SW 1271 (cell line): Measurements from ENCODE around the gene MTMR10.
A peak's percentile ranks its signal among the peaks of the same experiment; 100 is the strongest.

Experiments
- DNase-seq, 2 experiments: peaks; one replicate each; lab custom pipeline; 2025; lab: John Stamatoyannopoulos, UW

The MTMR10 gene

GRCh38 chr15:30956216-30957124 lies 35.0 kb downstream of the MTMR10 start:
- DNase-seq = no peak

DNA sequence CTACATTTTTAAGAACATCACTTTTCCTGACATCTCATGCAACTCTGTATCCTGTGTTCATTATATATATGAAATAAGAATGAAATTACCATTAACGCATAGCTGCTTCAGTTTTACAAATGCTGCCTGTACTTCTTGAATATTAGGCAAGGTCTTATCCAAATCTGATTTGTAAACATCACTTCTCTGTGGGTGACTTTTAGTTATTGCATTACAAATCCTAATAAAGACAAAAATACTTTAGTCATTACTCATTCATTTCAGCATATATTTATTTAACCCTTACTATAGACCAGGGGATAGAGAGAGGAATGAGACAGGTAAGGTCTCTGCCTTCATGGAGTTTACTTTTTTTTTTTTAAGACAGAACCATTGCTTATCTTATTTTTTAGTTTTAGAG lies 36.8 kb downstream of the MTMR10 start:
- no peak for DNase-seq

DNA sequence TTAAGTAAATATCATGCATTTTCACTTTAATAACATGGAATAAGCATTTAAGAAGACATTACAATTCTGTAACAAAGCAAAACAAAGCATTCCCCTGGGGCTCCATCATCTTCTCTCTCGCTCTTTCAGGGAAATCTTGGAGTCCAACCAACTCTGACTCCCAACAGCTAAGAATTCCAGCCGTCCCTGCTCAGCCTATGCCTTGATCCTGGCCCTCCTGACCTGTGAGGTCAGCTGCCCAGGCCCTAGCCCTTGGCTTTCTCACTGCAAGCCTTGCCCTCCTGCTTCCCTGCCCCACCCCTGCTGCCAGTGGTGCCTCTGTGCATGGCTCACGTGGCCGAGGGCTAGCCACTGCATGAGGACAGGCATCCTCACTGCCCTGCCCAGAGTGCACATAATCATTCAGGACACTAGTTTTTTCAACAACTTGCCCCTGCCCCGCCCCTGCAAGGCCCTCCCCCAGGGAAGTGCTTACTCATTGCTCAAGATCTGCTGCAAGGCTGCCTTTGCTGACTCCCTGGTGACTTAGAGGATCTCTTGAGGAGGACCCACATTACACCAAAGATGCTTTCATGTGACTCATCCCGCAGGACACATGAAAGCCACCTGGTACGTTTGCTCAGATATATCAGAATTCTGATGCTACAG lies 37.6 kb downstream of the MTMR10 start:
- peak; percentile 61 to 64 for DNase-seq

- no peak for DNase-seq
Measured at GRCh38 chr15:30953183-30953582, 38.2 kb downstream of the MTMR10 start.

DNA sequence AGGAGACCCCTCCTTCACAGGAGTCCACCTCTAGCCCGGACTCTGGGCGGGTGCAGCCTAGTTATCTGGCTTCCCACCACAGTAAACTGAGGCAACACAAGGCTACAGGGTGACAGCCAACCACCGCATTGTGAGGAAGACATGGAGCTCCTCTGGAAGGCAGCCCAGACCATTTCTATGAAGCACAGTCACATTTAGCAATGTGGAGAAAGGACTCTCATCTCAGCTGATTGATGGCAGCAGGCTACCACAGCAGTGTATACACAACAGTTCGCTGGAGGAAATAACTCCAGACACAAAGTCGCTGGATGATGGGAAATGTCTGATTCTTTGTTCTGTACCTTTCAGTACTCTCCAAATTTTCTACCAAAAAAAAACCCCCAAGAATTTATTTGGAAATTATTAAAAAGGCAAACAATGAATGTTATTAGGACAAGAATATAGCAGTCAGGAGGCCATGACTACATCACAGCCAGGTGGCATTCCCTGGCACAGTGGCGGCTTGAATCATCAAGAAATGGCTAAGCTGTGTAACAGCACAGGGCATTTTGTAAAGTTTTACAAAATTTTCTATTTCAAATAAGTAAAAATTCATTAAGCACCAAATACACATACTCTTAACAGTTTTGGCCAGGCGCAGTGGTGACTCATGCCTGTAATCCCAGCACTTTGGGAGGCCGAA lies 47.6 kb downstream of the MTMR10 start:
- no peak for DNase-seq

DNA sequence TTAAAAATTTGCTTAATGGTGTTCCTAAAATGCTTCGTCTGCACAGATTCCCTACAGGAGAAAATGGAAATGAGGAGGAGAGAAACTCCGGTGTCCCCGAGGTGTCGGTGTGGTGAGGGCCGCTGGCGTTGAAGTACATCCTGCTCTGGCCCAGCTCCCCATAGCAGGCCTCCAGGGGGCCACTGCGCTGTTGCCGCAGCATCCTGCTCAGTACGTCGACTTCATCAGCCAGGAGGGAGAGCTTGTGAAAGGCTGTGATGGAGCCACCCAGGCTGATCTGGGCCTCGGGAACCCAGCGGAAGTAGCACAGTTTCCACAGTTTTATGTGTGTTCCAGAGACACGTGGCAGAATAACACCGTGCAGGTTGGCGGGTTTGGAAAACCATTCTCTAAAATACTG lies 49.9 kb downstream of the MTMR10 start:
- DNase-seq = no peak

DNA sequence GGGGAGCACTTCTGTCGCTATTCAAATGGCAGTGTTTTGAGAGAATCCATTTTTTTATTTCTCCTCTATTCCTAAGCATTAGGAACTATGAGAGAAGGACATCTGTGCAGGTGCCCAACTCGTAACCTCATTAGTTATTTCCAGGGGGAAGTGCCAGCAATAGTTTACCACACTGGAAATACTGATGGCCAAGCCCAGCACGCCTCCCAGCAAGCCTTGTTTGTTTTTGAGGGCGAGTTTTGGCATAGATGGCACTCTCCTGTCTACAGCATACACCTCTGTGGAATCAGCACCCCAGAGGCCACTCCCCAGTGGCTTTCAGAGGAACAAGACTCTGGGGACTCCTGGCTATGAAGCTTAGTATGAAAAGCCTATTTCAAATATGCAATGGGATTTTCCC lies 51.1 kb downstream of the MTMR10 start:
- no peak for DNase-seq

GRCh38 chr15:30939161-30939560 lies 52.3 kb downstream of the MTMR10 start:
- no peak for DNase-seq

DNA sequence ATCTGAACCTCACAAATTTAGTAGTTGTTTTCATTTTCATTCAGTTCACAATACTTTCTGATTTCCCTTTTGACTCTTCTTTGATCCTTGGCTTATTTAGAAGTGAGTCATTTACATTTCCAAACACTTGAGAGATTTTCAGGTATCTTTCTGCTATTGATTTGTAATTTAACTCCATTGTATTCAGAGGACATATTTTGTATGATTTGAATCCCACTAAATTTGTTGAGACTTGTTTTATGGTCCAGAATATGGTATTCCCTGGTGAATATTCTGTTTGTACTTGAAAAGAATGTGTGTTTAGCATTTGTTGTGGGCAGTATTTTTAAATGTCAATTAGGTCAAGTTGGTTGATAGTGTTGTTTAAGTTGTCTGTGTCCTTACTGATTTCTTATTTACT lies 58.1 kb downstream of the MTMR10 start:
- DNase-seq = no peak

GRCh38 chr15:30930422-30930821 lies 61.0 kb downstream of the MTMR10 start:
- DNase-seq = no peak

- no peak for DNase-seq
Measured at GRCh38 chr15:30929982-30930381, 61.4 kb downstream of the MTMR10 start.

DNA sequence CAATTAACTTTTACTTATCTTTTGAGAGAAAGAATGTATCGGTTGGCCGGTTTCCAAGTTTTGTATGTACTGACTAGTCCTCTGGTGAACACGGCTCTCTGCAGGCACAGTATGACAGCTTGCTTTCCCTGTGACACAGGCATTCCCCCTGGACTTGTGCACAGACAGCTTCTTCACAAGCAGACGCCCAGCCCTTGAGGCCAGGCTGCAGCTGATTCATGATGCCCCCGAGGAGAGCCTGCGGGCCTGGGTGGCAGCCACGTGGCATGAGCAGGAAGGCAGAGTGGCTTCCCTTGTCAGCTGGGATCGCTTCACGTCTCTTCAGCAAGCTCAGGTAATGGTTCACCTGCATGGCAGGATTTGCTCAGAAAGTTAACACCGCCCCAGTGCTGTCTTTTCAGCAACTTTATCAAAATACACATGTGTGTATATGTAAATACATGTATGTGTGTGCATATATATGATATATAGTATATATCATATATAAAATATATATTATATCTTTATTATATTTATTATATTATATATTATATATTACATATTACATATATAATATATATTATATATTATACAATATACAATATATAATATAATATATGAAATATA lies 62.3 kb downstream of the MTMR10 start:
- no peak for DNase-seq

- no peak for DNase-seq
Measured at GRCh38 chr15:30928076-30928475, 63.4 kb downstream of the MTMR10 start.

DNA sequence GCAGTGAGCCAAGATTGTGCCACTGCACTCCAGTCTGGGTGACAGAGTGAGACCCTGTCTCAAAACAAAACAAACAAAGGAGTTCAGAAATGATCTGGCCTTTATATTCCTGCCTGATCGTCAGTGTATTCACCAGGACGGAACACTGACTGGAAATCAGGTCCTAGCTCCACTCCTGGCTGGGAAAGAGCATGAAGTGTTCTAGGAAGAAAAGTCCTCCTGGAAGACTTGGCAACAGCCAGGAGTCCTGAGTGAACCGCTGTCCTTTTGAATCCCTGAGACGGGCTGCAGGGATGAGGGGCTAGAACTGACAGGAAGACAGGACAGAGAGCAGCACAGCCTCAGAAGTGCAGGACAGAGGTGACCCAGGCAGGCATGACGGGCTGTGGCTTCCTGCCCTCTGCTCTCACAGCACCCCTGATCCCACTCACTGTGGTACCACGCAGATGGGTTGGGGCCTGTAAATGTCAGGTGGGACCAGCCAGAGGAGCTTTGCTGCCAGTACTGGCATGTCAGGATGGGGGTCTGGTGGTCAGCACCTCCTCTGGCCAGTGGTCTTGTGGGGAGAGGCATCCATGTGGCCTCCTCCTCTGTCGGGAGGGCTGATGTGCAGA lies 64.2 kb downstream of the MTMR10 start:
- no peak for DNase-seq

DNA sequence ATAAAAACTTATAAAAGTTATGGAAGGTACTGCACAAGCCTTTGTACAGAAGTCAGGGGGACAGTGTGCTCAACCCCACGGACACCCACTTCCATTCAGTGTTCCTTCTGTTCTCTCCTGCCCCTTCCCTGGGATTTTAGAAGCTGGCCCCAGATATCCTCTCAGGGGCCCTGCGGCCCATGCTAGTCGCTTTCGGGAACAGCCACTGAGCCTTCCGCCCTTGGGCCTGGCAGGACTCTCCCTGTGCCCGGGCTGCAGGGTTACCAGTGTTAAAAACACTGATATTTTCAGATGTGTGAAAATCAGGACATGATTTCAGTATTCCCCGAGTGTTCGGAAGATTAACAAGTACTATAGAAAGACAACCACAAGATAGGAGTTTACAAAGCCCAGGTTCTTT lies 65.3 kb downstream of the MTMR10 start:
- DNase-seq = no peak

DNA sequence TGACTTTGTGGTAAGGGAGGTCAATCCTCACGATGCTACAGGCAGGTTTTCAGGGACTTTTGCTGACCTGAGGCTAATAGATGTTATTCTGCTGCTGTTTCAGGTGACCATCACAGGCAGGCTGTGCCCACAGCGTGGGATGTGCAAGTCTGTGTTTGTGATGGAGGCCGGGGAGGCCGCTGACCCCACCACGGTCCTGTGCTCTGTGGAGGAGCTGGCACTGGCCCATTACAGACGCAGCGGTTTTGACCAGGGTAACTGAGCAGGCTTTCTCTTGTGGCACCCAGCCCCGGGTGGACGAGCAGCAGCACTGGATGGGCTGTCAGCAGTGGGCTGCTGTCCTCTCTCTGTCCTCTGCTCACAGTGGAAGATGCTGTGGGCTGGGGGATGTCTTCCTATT lies 65.7 kb downstream of the MTMR10 start:
- no peak for DNase-seq

DNA sequence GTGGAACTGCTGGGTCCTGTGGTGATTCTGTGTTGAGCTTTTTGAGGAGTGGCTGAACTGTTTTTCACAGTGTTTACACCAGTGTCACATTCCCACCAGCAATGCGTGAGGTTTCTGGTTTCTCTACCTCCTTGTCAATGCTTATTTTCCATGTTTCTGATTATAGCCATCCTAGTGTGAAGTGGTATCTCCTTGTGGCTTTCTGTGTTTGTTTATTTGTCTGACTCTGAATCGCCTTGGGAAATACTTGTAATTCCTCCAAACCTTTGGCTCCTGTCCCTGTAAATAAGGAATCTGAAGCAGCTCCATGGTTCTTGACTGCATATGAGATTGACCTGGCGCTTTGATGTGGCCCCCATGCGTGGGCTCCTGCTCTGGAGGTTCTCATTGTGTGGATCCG lies 67.1 kb downstream of the MTMR10 start:
- no peak for DNase-seq

DNA sequence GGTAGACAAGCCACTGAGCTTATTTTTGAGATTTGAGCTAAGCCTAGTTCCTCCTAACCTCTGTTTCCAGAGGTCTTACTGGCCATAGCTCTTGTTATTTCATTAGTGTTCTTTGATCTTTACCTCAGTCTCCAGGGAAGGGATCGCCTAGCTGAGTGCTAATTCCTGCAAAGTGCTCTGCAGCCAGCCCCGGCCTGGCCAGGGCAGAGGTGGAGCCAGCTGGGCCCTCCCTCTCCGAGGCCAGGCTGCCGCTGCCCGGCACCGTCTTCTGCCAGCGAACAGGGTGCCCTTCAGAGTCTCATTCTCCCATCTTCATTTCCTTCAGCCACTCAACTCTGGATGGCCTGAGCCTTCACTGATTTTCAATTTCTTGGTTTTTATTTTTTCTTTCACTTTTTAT lies 68.0 kb downstream of the MTMR10 start:
- no peak for DNase-seq

- no peak for DNase-seq
Measured at GRCh38 chr15:30922480-30923311, 68.7 kb downstream of the MTMR10 start.

- DNase-seq = no peak
Measured at GRCh38 chr15:30921781-30922479, 69.5 kb downstream of the MTMR10 start.

DNA sequence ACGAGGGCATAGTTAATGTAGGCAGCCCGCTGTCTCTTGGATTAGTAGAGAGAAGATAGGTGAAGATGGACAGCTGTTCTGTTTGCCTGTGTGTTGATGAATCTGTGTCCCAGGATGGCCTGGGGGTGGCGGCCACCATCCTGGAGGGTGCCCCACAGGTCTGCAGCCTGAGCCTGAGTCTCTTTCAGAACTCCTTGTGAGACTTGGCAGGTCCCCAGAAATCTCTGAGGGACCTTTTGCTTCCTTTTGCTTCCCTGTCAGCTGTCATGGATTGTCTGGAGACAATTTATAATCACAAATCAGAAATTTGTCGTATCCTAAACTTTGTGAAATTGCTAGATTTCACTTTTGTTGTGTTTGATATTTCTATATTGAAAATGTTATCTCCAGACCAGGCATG lies 70.3 kb downstream of the MTMR10 start:
- no peak for DNase-seq
